GM23338 (cell line): ENCODE results near the gene SND1. TPM values are rescaled to one million over a fixed set of nuclear protein-coding genes. Genes with fewer than 3 reads are reported as not detected.

ENCODE experiments used
- ATAC-seq: fragments of 200-7000 bp; cut with Tn5 transposase; 3 replicates; pipeline ENCODE4 v1.9.1; 2020
- DNase-seq: peaks from one replicate; pipeline ENCODE4 v3.0.0-alpha.2; 2015; ENCODE audit warnings: low spot score
- H2AFZ ChIP-seq: fragments of 200-600 bp; sonication (generic); 2 replicates; pipeline ENCODE4 v1.8.0; 2016; ENCODE audit warnings: antibody characterized with exemption, mild to moderate bottlenecking, moderate library complexity
- H3F3A ChIP-seq: fragments of 200-600 bp; sonication (generic); replicated peaks from 2 replicates; pipeline ENCODE4 v1.8.0; 2017; ENCODE audit warnings: antibody characterized with exemption, mixed run types, low read depth
- H3K27ac ChIP-seq: fragments of 200-600 bp; sonication (generic); 2 replicates; pipeline ENCODE4 v1.6.1; 2016; ENCODE audit warnings: low read depth
- H3K27me3 ChIP-seq: fragments of 200-600 bp; sonication (generic); 2 replicates; pipeline ENCODE4 v1.8.0; 2016; ENCODE audit warnings: mild to moderate bottlenecking, mixed run types, moderate library complexity; ENCODE audit not compliant: insufficient read depth
- H3K36me3 ChIP-seq: fragments of 200-600 bp; sonication (generic); 2 replicates; pipeline ENCODE4 v1.8.0; 2016; ENCODE audit warnings: mild to moderate bottlenecking; ENCODE audit not compliant: insufficient read depth
- H3K4me1 ChIP-seq: fragments of 200-600 bp; sonication (generic); 2 replicates; pipeline ENCODE4 v1.8.0; 2016; ENCODE audit warnings: mild to moderate bottlenecking, moderate library complexity; ENCODE audit not compliant: insufficient read depth
- H3K4me2 ChIP-seq: fragments of 200-600 bp; sonication (generic); 2 replicates; pipeline ENCODE4 v1.7.1; 2017; ENCODE audit warnings: mixed run types
- H3K4me3 ChIP-seq: fragments of 200-600 bp; sonication (generic); 2 replicates; pipeline ENCODE4 v1.6.1; 2016; ENCODE audit warnings: mixed run types
- H3K79me2 ChIP-seq: fragments of 200-600 bp; sonication (generic); replicated peaks from 2 replicates; pipeline ENCODE4 v1.8.0; 2017; ENCODE audit warnings: mild to moderate bottlenecking; ENCODE audit not compliant: insufficient read depth
- H3K9me2 ChIP-seq: fragments of 200-600 bp; sonication (generic); 2 replicates; pipeline ENCODE4 v1.8.0; 2017; ENCODE audit not compliant: insufficient read depth
- H4K20me1 ChIP-seq: fragments of 200-600 bp; sonication (generic); replicated peaks from 2 replicates; pipeline ENCODE4 v1.8.0; 2017; ENCODE audit warnings: mild to moderate bottlenecking; ENCODE audit not compliant: insufficient read depth
- H3K27ac Mint-ChIP-seq: 2 replicates; pipeline ENCODE4 v1.8.0; 2020; ENCODE audit warnings: inconsistent platforms, mild to moderate bottlenecking, moderate library complexity, mixed read lengths
- H3K27me3 Mint-ChIP-seq: 3 replicates; pipeline ENCODE4 v1.8.0; 2022; ENCODE audit warnings: low read depth, mild to moderate bottlenecking, moderate library complexity, mixed read lengths, inconsistent platforms; ENCODE audit not compliant: insufficient read depth, poor library complexity
- H3K36me3 Mint-ChIP-seq: 3 replicates; pipeline ENCODE4 v1.8.0; 2021; ENCODE audit warnings: low read depth, mild to moderate bottlenecking, inconsistent platforms, moderate library complexity, mixed read lengths
- H3K4me1 Mint-ChIP-seq: 3 replicates; pipeline ENCODE4 v1.8.0; 2020; ENCODE audit warnings: mild to moderate bottlenecking, inconsistent platforms, mixed read lengths
- H3K4me3 Mint-ChIP-seq: 3 replicates; pipeline ENCODE4 v1.8.0; 2021; ENCODE audit warnings: moderate library complexity, mild to moderate bottlenecking, inconsistent platforms, mixed read lengths
- H3K9me3 Mint-ChIP-seq: 3 replicates; pipeline ENCODE4 v1.8.0; 2020; ENCODE audit warnings: moderate library complexity, mild to moderate bottlenecking, inconsistent platforms, mixed read lengths
- CREB1 ChIP-seq: fragments of 250-450 bp; sonication (Bioruptor Pico); IDR thresholded peaks from 2 replicates; pipeline ENCODE4 v1.5.0; 2020; ENCODE audit warnings: low read depth, mild to moderate bottlenecking, moderate library complexity
- CTCF ChIP-seq, 2 experiments: fragments of 200-600 bp in 1 of 2; sonication (generic) in 1 of 2; conservative IDR thresholded peaks; 2 replicates each; pipeline versions ENCODE4 v1.5.1 to v1.6.1; 2016 to 2017; ENCODE audit warnings: antibody characterized with exemption in 2 of 2, low read depth in 2 of 2, mild to moderate bottlenecking in 2 of 2, moderate library complexity in 1 of 2
- EZH2 ChIP-seq: fragments of 200-600 bp; sonication (generic); IDR thresholded peaks from one replicate; pipeline ENCODE4 v1.8.0; 2017; ENCODE audit warnings: antibody characterized with exemption, mild to moderate bottlenecking, low read depth; ENCODE audit not compliant: unreplicated experiment
- EZH2phosphoT487 ChIP-seq: fragments of 200-600 bp; sonication (generic); IDR thresholded peaks from one replicate; pipeline ENCODE4 v1.8.1; 2018; ENCODE audit warnings: antibody characterized with exemption; ENCODE audit not compliant: unreplicated experiment
- JUNB ChIP-seq: IDR thresholded peaks from one replicate; pipeline ENCODE4 v1.6.1; 2016; ENCODE audit warnings: antibody characterized with exemption; ENCODE audit not compliant: unreplicated experiment
- NANOG ChIP-seq: IDR thresholded peaks from 2 replicates; pipeline ENCODE4 v1.6.1; 2016; ENCODE audit warnings: antibody characterized with exemption, borderline replicate concordance
- POLR2AphosphoS5 ChIP-seq: IDR thresholded peaks from 2 replicates; pipeline ENCODE4 v1.6.1; 2016; ENCODE audit warnings: antibody characterized with exemption, low read depth
- STAT1 ChIP-seq: IDR thresholded peaks from one replicate; pipeline ENCODE4 v1.6.1; 2016; ENCODE audit warnings: antibody characterized with exemption; ENCODE audit not compliant: unreplicated experiment
- ZNF114 ChIP-seq: fragments of 250-450 bp; sonication (Bioruptor Pico); IDR thresholded peaks from 2 replicates; pipeline ENCODE4 v1.5.0; 2020; ENCODE audit warnings: mild to moderate bottlenecking, moderate library complexity
- ZNF331 ChIP-seq: fragments of 250-450 bp; sonication (Bioruptor Pico); IDR thresholded peaks from 2 replicates; pipeline ENCODE4 v1.5.0; 2020; ENCODE audit warnings: low read depth, mild to moderate bottlenecking, moderate library complexity
- ZNF462 ChIP-seq: fragments of 250-450 bp; sonication (Bioruptor Pico); IDR thresholded peaks from 2 replicates; pipeline ENCODE4 v1.5.0; 2020; ENCODE audit warnings: mild to moderate bottlenecking, moderate library complexity
- polyA plus RNA-seq: library from polyadenylated mRNA; unstranded; fragments of >200 nt; fragmentation: Nextera tagmentation; extraction: Ambion mirVana; gene quantifications from 2 replicates; pipeline ENCODE4 v1.2.1, GENCODE V29; 2016
- total RNA-seq: library from RNA; depleted of rRNA; stranded (reverse); fragments of >200 nt; shearing (Covaris generic); gene quantifications from 2 replicates; pipeline ENCODE4 v1.2.3, GENCODE V29; 2014
- TF ChIP-seq, protein P1 (sequence below): IDR thresholded peaks from one replicate; pipeline ENCODE4 v1.6.1; 2018; ENCODE audit warnings: antibody characterized with exemption; ENCODE audit not compliant: unreplicated experiment
- TF ChIP-seq, protein P2 (sequence below): IDR thresholded peaks from 2 replicates; pipeline ENCODE4 v1.6.1; 2016; ENCODE audit warnings: antibody characterized with exemption

SND1 gene
- total and polyA plus RNA-seq, 2 experiments from 2014 or later = 107 to 254 TPM

DNA sequence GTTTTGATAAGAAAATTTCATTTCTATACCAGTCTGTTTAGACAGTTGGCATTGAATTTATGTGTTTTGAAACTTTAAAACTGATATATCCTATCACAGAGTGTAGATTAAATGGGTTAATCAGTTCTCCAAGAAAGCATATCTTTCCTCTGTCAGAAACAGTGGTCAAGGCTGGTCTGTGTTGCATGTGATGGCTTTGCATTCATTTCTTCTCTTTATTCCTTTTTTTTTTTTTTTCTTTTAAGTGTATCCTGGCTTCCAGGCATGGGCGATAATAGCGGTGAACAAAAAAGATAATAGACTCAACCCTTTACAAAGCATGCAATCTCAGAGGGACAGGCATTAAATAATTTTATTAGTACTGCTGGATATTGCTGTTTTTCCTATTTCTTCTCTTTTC lies 242.6 kb downstream of the SND1 start:
- peaks cover 65% of the 10 kb centered on the region for H3K79me2 ChIP-seq
- Mint-ChIP-seq H3K36me3 (peaks cover 18% of the 10 kb centered on the region), H3K27ac (no peak overlapping the region), H3K27me3 (peaks cover 2% of the 10 kb centered on the region), H3K9me3 (no peaks in the 10 kb centered on the region), H3K4me1 (peaks cover 36% of the 10 kb centered on the region), H3K4me3 (no peak overlapping the region)
- H3K4me3 ChIP-seq = no peak overlapping the region
- no peaks in the 10 kb centered on the region for H3K36me3 ChIP-seq
- TF ChIP-seq CTCF (conservative IDR thresholded peaks at IDR 0.05; ENCODE audit: low read depth in 2 of 2) (no peak), ZNF462 (CRISPR knock-in tag) (no peak), POLR2AphosphoS5 (no peak), ZNF114 (CRISPR knock-in tag) (no peak), ZNF331 (no peak), EZH2phosphoT487 (no peak), NANOG (no peak), EZH2 (no peak), CREB1 (CRISPR knock-in tag) (no peak), JUNB (no peak), STAT1 (no peak)
- TF ChIP-seq, protein P1, sequence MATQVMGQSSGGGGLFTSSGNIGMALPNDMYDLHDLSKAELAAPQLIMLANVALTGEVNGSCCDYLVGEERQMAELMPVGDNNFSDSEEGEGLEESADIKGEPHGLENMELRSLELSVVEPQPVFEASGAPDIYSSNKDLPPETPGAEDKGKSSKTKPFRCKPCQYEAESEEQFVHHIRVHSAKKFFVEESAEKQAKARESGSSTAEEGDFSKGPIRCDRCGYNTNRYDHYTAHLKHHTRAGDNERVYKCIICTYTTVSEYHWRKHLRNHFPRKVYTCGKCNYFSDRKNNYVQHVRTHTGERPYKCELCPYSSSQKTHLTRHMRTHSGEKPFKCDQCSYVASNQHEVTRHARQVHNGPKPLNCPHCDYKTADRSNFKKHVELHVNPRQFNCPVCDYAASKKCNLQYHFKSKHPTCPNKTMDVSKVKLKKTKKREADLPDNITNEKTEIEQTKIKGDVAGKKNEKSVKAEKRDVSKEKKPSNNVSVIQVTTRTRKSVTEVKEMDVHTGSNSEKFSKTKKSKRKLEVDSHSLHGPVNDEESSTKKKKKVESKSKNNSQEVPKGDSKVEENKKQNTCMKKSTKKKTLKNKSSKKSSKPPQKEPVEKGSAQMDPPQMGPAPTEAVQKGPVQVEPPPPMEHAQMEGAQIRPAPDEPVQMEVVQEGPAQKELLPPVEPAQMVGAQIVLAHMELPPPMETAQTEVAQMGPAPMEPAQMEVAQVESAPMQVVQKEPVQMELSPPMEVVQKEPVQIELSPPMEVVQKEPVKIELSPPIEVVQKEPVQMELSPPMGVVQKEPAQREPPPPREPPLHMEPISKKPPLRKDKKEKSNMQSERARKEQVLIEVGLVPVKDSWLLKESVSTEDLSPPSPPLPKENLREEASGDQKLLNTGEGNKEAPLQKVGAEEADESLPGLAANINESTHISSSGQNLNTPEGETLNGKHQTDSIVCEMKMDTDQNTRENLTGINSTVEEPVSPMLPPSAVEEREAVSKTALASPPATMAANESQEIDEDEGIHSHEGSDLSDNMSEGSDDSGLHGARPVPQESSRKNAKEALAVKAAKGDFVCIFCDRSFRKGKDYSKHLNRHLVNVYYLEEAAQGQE = no peak
- TF ChIP-seq, protein P2, sequence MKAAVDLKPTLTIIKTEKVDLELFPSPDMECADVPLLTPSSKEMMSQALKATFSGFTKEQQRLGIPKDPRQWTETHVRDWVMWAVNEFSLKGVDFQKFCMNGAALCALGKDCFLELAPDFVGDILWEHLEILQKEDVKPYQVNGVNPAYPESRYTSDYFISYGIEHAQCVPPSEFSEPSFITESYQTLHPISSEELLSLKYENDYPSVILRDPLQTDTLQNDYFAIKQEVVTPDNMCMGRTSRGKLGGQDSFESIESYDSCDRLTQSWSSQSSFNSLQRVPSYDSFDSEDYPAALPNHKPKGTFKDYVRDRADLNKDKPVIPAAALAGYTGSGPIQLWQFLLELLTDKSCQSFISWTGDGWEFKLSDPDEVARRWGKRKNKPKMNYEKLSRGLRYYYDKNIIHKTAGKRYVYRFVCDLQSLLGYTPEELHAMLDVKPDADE = no peak
- no peak for DNase-seq
- no peaks in the 10 kb centered on the region for H3K9me2 ChIP-seq
- H2AFZ ChIP-seq = no peak overlapping the region
- H3K27me3 ChIP-seq = no peaks in the 10 kb centered on the region
- no peak overlapping the region for H3K27ac ChIP-seq
- H4K20me1 ChIP-seq = peaks cover 13% of the 10 kb centered on the region
- H3K4me2 ChIP-seq = no peak overlapping the region
- no peaks in the 10 kb centered on the region for H3F3A ChIP-seq
- peaks cover 62% of the 10 kb centered on the region for H3K4me1 ChIP-seq
- no peak for ATAC-seq
